ENCODE data around the gene GOLGA2.

GOLGA2 gene

DNA sequence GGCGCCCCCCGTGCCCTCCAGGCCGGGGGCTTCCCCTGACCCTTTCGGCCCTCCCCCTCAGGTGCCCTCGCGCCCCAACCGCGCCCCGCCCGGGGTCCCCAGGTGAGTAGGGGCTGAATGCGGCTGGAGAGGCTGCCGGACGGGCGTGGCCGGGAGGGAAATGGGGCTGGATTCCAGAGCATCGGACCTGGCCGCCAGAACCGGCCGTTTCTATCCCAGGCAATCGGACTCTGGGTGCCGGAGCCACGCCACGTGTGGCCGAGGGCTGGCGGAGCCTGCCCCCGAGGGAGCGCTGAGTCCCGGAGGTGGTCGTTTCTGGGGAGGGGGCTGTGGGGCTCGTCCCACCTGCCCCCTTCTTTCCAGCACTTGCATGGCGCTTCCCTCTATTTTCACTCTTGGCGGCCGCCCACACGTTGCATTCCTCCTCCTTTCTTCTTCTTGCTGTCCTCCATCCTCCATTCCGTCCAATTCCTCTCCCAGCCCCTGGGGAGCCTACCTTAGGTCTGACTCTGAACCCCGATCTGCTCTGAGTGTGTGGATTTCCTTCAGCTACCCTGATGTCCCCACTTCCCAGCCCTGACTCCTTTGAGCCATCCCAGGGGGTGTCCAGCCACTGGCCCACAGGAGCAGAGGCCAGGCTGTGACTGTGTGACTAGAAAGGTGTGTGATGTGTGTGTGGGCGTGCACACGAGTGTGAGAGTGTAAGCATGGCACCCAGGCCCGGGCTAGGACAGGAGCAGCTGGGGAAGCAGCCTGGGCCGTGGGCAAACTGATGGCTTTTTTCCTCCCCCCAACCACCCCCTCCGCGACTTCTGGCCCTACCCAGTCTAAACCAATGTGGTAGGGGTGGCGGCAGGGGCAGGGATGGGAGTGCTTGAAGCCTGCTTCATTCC, 24.7 kb downstream of the GOLGA2 start:
- peak overlapping the region; percentile 42 to 49 for H3K4me3 ChIP-seq (ENCODE audit: low read length in 2 of 2)
- no peaks in the 10 kb centered on the region for H3K9me3 ChIP-seq (ENCODE audit: control insufficient read depth in 2 of 2, low read length in 2 of 2)
- no peaks in the 10 kb centered on the region for H3K36me3 ChIP-seq (ENCODE audit: control insufficient read depth in 2 of 2, insufficient read depth in 2 of 2, low read length in 2 of 2)
- peak overlapping the region in 1 of 2 donors; percentile 23 for H3K9ac ChIP-seq (ENCODE audit: low read depth in 1 of 2, low read length in 2 of 2)
- no peaks in the 10 kb centered on the region for H3K27me3 ChIP-seq (ENCODE audit: control insufficient read depth in 2 of 2, insufficient read depth in 2 of 2, low read length in 2 of 2)
- peaks cover 6 to 9% of the 10 kb centered on the region in 2 donors for H3K4me1 ChIP-seq (ENCODE audit: control insufficient read depth in 2 of 2, insufficient read depth in 2 of 2, low read length in 2 of 2)
- no peak overlapping the region for H3K27ac ChIP-seq (ENCODE audit: low read depth in 2 of 2, low read length in 2 of 2)

DNA sequence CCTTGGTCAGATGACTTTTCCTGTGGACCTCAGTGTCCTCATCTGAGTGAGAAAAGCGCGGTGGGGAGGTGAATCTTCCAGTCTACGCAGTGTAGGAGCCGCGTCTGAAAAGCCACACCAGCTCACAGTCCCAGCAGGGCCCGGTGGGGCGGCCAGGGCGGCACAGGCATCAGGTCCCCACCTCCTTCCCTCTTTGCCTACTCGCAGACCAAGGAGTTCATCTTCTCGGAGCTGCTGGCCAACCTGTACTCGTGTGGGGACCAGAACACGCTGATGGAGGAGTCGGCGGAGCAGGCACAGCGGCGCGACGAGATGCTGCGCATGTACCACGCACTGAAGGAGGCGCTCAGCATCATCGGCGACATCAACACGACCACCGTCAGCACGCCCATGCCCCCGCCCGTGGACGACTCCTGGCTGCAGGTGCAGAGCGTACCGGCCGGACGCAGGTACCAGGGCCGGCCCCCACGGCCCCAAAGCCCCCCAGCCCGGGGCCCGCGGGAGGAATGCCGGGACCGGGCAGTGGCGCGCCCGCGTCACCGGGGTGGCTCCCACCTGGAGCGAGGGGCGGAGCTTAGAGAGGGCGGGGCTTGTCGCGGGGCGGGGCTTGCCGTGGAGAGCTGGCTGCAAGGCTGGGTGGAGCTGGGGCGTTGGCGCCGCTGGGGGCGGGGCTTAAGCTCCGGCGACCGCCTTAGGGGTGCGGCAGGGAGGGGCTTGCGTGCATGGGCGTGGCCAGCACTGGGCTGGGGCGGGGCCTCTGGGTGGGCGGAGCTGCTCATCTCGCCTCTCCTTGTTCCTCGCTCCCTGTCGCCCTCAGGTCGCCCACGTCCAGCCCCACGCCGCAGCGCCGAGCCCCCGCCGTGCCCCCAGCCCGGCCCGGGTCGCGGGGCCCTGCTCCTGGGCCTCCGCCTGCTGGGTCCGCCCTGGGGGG, 25.6 kb downstream of the GOLGA2 start:
- H3K4me3 ChIP-seq (ENCODE audit: low read length in 2 of 2) = peak overlapping the region; percentile 49 to 68
- no peaks in the 10 kb centered on the region for H3K9me3 ChIP-seq (ENCODE audit: control insufficient read depth in 2 of 2, low read length in 2 of 2)
- no peak overlapping the region for H3K27ac ChIP-seq (ENCODE audit: low read depth in 2 of 2, low read length in 2 of 2)
- peaks cover 6 to 9% of the 10 kb centered on the region in 2 donors for H3K4me1 ChIP-seq (ENCODE audit: control insufficient read depth in 2 of 2, insufficient read depth in 2 of 2, low read length in 2 of 2)
- peak overlapping the region; percentile 8 to 39 for H3K9ac ChIP-seq (ENCODE audit: low read depth in 1 of 2, low read length in 2 of 2)
- H3K27me3 ChIP-seq (ENCODE audit: control insufficient read depth in 2 of 2, insufficient read depth in 2 of 2, low read length in 2 of 2) = no peaks in the 10 kb centered on the region
- no peaks in the 10 kb centered on the region for H3K36me3 ChIP-seq (ENCODE audit: control insufficient read depth in 2 of 2, insufficient read depth in 2 of 2, low read length in 2 of 2)

DNA sequence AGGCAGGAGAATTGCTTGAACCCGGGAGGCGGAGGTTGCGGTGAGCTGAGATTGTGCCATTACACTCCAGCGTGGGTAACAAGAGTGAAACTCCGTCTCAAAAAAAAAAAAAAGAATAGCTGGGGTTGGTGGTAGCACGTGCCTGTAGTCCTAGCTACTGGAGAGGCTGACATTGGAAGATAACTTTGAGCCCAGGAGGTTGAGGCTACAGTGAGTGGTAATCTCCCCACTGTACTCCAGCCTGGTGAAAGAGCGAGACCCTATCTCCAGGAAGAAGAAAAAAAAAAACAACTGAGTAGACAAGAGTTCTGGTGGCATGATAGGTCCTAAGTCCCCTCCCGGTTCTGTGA, 26.3 kb downstream of the GOLGA2 start:
- H3K9ac ChIP-seq (ENCODE audit: low read depth in 1 of 2, low read length in 2 of 2) = no peak overlapping the region
- no peak overlapping the region for H3K27ac ChIP-seq (ENCODE audit: low read depth in 2 of 2, low read length in 2 of 2)
- H3K27me3 ChIP-seq (ENCODE audit: control insufficient read depth in 2 of 2, insufficient read depth in 2 of 2, low read length in 2 of 2) = no peaks in the 10 kb centered on the region
- no peaks in the 10 kb centered on the region for H3K9me3 ChIP-seq (ENCODE audit: control insufficient read depth in 2 of 2, low read length in 2 of 2)
- H3K4me3 ChIP-seq (ENCODE audit: low read length in 2 of 2) = no peak overlapping the region
- peaks cover 6 to 9% of the 10 kb centered on the region in 2 donors for H3K4me1 ChIP-seq (ENCODE audit: control insufficient read depth in 2 of 2, insufficient read depth in 2 of 2, low read length in 2 of 2)
- no peaks in the 10 kb centered on the region for H3K36me3 ChIP-seq (ENCODE audit: control insufficient read depth in 2 of 2, insufficient read depth in 2 of 2, low read length in 2 of 2)

DNA sequence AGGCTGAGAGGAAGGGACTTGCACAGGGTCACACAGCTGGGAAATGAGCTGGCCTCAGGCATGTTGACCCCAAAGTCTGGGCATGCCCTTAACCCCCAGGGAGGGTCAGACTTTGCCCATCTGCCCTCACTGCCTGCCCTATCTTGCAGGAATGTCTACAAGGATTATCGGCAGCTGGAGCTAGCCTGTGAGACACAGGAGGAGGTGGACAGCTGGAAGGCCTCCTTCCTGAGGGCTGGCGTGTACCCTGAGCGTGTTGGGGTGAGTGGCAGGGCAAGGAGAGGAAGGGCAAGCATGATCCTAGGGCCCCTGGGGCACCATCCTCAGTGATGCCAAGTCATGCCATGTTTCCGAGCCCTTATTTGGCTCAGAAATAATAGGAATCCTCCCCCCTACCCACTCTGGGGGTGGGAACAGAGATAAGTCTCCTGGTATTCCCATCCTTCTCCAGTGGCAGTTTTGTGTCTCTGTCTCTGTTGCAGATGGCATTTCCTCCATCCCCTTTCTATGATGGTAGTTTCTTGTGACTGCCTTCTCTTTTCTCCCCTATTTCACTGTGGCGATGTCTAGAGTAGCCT, 28.5 kb downstream of the GOLGA2 start:
- H3K36me3 ChIP-seq (ENCODE audit: control insufficient read depth in 2 of 2, insufficient read depth in 2 of 2, low read length in 2 of 2) = no peaks in the 10 kb centered on the region
- H3K27me3 ChIP-seq (ENCODE audit: control insufficient read depth in 2 of 2, insufficient read depth in 2 of 2, low read length in 2 of 2) = no peaks in the 10 kb centered on the region
- no peak overlapping the region for H3K27ac ChIP-seq (ENCODE audit: low read depth in 2 of 2, low read length in 2 of 2)
- no peak overlapping the region for H3K4me3 ChIP-seq (ENCODE audit: low read length in 2 of 2)
- peaks cover 6 to 9% of the 10 kb centered on the region in 2 donors for H3K4me1 ChIP-seq (ENCODE audit: control insufficient read depth in 2 of 2, insufficient read depth in 2 of 2, low read length in 2 of 2)
- no peaks in the 10 kb centered on the region for H3K9me3 ChIP-seq (ENCODE audit: control insufficient read depth in 2 of 2, low read length in 2 of 2)
- no peak overlapping the region for H3K9ac ChIP-seq (ENCODE audit: low read depth in 1 of 2, low read length in 2 of 2)

DNA sequence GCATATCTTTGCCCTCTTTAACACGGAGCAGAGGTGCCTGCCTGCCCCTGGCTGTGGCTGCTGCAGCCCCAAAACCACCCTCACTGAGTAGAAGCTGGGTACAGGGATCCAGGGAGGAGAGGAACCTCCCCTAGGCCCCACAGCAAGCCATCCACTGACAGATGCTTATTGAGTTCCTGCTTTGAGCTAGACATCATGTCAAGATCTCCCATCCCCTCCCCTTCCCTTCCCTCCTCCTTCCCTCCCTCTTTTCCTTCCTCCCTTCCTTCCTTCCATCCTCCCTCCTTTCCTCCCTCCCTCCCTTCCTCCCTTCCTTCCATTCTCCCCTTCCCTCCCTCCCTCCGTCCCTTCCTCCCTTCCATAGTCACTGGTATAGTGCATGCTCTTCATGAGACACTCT, 29.3 kb downstream of the GOLGA2 start:
- Histone ChIP-seq H3K4me3 (ENCODE audit: low read length in 2 of 2) (no peak overlapping the region), H3K27me3 (ENCODE audit: control insufficient read depth in 2 of 2, insufficient read depth in 2 of 2, low read length in 2 of 2) (no peaks in the 10 kb centered on the region), H3K4me1 (ENCODE audit: control insufficient read depth in 2 of 2, insufficient read depth in 2 of 2, low read length in 2 of 2) (peaks cover 6 to 9% of the 10 kb centered on the region in 2 donors), H3K36me3 (ENCODE audit: control insufficient read depth in 2 of 2, insufficient read depth in 2 of 2, low read length in 2 of 2) (no peaks in the 10 kb centered on the region), H3K27ac (ENCODE audit: low read depth in 2 of 2, low read length in 2 of 2) (no peak overlapping the region), H3K9ac (ENCODE audit: low read depth in 1 of 2, low read length in 2 of 2) (no peak overlapping the region), H3K9me3 (ENCODE audit: control insufficient read depth in 2 of 2, low read length in 2 of 2) (no peaks in the 10 kb centered on the region)

DNA sequence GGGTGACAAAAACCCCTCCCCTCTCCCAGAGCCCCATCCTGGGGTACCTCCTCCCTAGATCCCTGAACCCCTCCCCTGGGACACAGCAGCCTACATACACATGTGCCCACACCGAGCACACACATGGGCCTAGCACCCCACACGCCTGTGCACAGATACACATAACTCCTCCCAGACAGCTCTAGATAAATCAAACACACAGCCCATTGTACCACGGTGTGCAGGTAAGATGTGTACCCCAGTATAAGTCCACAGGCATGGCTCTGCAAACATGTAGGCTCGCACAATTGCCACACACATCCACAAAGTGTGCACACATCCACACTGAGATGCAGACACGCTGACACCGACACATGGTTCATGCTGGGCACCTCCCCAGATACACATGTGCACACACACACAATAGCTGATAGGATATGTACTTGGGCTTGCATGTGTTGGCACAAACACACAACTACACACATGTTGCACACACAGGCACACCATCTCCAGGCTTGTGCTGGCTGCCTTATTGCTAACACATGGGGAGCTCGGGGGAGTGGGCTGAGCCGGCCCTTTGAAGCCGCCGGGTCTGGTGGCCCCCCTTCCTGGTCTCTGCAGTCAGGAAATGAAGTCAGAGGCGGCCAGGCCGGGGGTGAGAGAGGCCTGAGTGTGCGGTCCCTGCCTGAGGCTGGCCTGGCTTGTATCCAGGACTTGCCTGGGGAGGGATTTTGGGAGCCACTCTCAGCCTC, 30.2 kb downstream of the GOLGA2 start:
- no peaks in the 10 kb centered on the region for H3K27me3 ChIP-seq (ENCODE audit: control insufficient read depth in 2 of 2, insufficient read depth in 2 of 2, low read length in 2 of 2)
- H3K9ac ChIP-seq (ENCODE audit: low read depth in 1 of 2, low read length in 2 of 2) = no peak overlapping the region
- no peak overlapping the region for H3K4me3 ChIP-seq (ENCODE audit: low read length in 2 of 2)
- peak overlapping the region; percentile 11 to 54 for H3K27ac ChIP-seq (ENCODE audit: low read depth in 2 of 2, low read length in 2 of 2)
- no peaks in the 10 kb centered on the region for H3K36me3 ChIP-seq (ENCODE audit: control insufficient read depth in 2 of 2, insufficient read depth in 2 of 2, low read length in 2 of 2)
- peaks cover 0 to 5% of the 10 kb centered on the region in 2 donors for H3K4me1 ChIP-seq (ENCODE audit: control insufficient read depth in 2 of 2, insufficient read depth in 2 of 2, low read length in 2 of 2)
- H3K9me3 ChIP-seq (ENCODE audit: control insufficient read depth in 2 of 2, low read length in 2 of 2) = no peaks in the 10 kb centered on the region

DNA sequence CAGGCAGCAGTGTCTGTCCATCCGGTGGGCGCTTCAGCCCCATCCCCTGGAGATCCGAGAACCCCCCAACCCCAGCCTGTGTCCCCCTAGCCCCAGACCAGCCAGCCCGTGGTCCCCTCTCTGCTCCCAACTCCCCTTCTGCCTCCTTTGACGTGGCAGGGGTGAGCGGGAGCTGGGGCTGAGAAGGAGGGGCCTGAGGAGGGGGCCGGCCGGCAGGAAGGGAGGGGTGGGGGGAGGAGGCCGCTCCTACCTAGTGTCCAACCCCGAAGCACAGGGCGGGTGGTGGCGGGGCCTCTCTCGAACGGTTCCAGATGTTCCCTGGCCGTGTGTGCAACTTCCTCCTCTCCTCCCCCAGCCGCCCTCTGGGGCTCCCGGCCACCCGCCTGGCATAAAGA, 31.0 kb downstream of the GOLGA2 start:
- Histone ChIP-seq H3K4me1 (ENCODE audit: control insufficient read depth in 2 of 2, insufficient read depth in 2 of 2, low read length in 2 of 2) (peaks cover 0 to 2% of the 10 kb centered on the region in 2 donors), H3K36me3 (ENCODE audit: control insufficient read depth in 2 of 2, insufficient read depth in 2 of 2, low read length in 2 of 2) (no peaks in the 10 kb centered on the region), H3K9me3 (ENCODE audit: control insufficient read depth in 2 of 2, low read length in 2 of 2) (no peaks in the 10 kb centered on the region), H3K4me3 (ENCODE audit: low read length in 2 of 2) (peak overlapping the region; percentile 38 to 48), H3K27me3 (ENCODE audit: control insufficient read depth in 2 of 2, insufficient read depth in 2 of 2, low read length in 2 of 2) (no peaks in the 10 kb centered on the region), H3K27ac (ENCODE audit: low read depth in 2 of 2, low read length in 2 of 2) (peak overlapping the region; percentile 70 to 72), H3K9ac (ENCODE audit: low read depth in 1 of 2, low read length in 2 of 2) (peak overlapping the region in 1 of 2 donors; percentile 56)

DNA sequence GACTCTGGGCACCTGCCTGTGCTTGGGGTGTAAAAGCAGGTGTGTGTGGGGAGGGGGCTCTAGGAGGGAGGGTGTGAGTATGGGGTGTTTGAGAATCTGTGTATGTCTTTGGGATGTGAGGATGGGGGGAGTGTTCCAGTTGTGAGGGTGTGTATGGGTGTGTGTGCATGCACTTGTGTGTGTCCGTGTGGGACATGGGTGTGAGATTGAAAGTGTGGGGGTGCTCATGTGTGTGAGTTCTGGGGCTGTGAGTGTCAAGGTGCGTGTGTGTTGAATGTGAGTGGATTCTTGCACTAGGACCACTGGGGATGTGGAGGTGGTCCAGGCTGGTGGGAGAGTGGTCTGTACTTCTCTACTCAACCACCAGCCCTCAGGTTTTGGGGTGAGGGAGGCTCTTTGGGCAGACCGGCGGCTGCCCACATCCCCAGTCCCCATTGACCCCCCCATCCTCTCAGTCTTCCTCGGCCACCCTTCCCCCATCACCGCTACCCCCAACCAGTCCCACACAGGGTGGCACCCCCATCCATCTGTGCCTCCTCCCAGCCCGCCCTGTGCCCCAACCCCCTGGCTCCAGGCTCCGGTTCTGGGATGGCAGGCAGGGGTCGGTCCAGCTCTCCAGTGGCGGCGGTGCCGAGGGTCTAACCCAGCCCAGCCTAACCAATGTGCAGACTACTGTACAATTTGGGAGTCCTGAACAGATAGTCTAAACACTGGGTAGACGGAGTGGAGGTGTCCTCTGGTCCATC, 31.5 kb downstream of the GOLGA2 start:
- peak overlapping the region in 1 of 2 donors; percentile 56 for H3K9ac ChIP-seq (ENCODE audit: low read depth in 1 of 2, low read length in 2 of 2)

More for the DNA sequence above, 31.5 kb downstream of the GOLGA2 start:
- Histone ChIP-seq H3K4me1 (ENCODE audit: control insufficient read depth in 2 of 2, insufficient read depth in 2 of 2, low read length in 2 of 2) (no peaks in the 10 kb centered on the region), H3K27ac (ENCODE audit: low read depth in 2 of 2, low read length in 2 of 2) (peak overlapping the region; percentile 70 to 72), H3K9me3 (ENCODE audit: control insufficient read depth in 2 of 2, low read length in 2 of 2) (no peaks in the 10 kb centered on the region), H3K4me3 (ENCODE audit: low read length in 2 of 2) (peak overlapping the region; percentile 38 to 50), H3K36me3 (ENCODE audit: control insufficient read depth in 2 of 2, insufficient read depth in 2 of 2, low read length in 2 of 2) (no peaks in the 10 kb centered on the region), H3K27me3 (ENCODE audit: control insufficient read depth in 2 of 2, insufficient read depth in 2 of 2, low read length in 2 of 2) (no peaks in the 10 kb centered on the region)

Measured in mucosa of rectum (tissue), 2 donors.